MCF 10A (cell line): ENCODE measurements around the gene PELI1. TPM values are rescaled to one million over a fixed set of nuclear protein-coding genes. Genes with fewer than 3 reads are reported as not detected.

Experiments
- BruUV-seq: library from RNA; stranded (reverse); fragments of 400-500 nt; replicated peaks from 2 replicates; lab custom pipeline; 2021; lab: Mats Ljungman, UMichigan
- CTCF ChIA-PET: fragments of 300-600 bp; sonication (Branson Sonifier 250); formaldehyde crosslinking; extraction: SDS; loops from one replicate; lab custom pipeline; 2021; ENCODE audit warnings: antibody characterized with exemption, inconsistent platforms; lab: Yijun Ruan, JAX
- POLR2A ChIA-PET: fragments of 300-600, 350-650 bp; sonication (Branson Sonifier 250); formaldehyde crosslinking; extraction: SDS; loops from one replicate; lab custom pipeline; 2020; ENCODE audit warnings: antibody characterized with exemption, inconsistent platforms; lab: Yijun Ruan, JAX
- DNase-seq: peaks from one replicate; pipeline ENCODE4 v3.0.0-alpha.2; 2018; ENCODE audit not compliant: unreplicated experiment
- H3K27ac Mint-ChIP-seq: one replicate; pipeline ENCODE4 v1.8.0; 2022; ENCODE audit warnings: mild to moderate bottlenecking, low read depth, mixed read lengths; ENCODE audit not compliant: unreplicated experiment
- H3K27me3 Mint-ChIP-seq: one replicate; pipeline ENCODE4 v1.8.0; 2022; ENCODE audit warnings: mixed read lengths; ENCODE audit not compliant: insufficient read depth, unreplicated experiment
- H3K36me3 Mint-ChIP-seq: one replicate; pipeline ENCODE4 v1.8.0; 2022; ENCODE audit warnings: mild to moderate bottlenecking, moderate library complexity, mixed read lengths; ENCODE audit not compliant: insufficient read depth, unreplicated experiment
- H3K4me1 Mint-ChIP-seq: one replicate; pipeline ENCODE4 v1.8.0; 2022; ENCODE audit warnings: mixed read lengths; ENCODE audit not compliant: insufficient read depth, unreplicated experiment
- H3K4me3 Mint-ChIP-seq: one replicate; pipeline ENCODE4 v1.8.0; 2022; ENCODE audit warnings: mild to moderate bottlenecking, moderate library complexity, mixed read lengths; ENCODE audit not compliant: unreplicated experiment
- H3K9me3 Mint-ChIP-seq: one replicate; pipeline ENCODE4 v1.8.0; 2022; ENCODE audit warnings: mixed read lengths; ENCODE audit not compliant: unreplicated experiment
- intact Hi-C: fragments of 100-400 bp; cut with micrococcal nuclease; formaldehyde crosslinking; loops from 2 replicates; pipeline ENCODE4 v1.14.1; 2022
- total RNA-seq: library from RNA; stranded (reverse); gene quantifications from 2 replicates; pipeline ENCODE4 v1.2.3, GENCODE V29; 2022
- TF ChIP-seq, protein P1 (sequence below): fragments of 200-600 bp; IDR thresholded peaks from one replicate; pipeline ENCODE4 v1.8.0; 2022; ENCODE audit warnings: antibody characterized with exemption, mild to moderate bottlenecking; ENCODE audit not compliant: unreplicated experiment

Gene PELI1
- total RNA-seq, 1 experiment from 2014 or later, result 16.3 TPM

DNA sequence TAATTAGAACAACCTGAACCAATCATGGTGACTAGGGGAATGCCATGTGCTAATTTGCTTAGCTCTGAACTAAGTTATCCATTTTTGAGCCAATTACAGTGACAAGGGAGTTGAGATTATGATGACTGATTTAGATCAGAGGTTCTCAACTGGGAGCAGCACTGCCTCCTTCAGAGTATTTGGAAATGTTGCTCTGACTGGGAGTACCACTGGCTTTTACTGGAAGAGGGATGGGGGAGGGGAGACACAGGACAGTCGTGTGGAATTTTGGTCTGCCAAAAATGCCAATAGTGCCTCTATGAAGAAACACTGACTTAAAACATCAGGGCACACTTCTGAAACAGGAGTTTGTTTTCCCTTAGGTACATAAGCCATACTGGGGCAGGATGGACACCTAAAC lies 76.9 kb downstream of the PELI1 start:
- no peaks in the 10 kb centered on the region for H3K9me3 Mint-ChIP-seq
- ChIA-PET CTCF (no interaction called here), POLR2A (interaction anchor here (0.5 kb wide), 1 partner anchor 63 kb away, joined by 3 read pairs; no protein-coding TSS in a partner anchor)
- no TSS peak for BruUV-seq
- intact Hi-C loops, result loop anchor here (10.0 kb wide), 1 partner anchor 47 kb away; no protein-coding TSS in a partner anchor
- H3K27ac Mint-ChIP-seq, result no peak overlapping the region
- H3K4me3 Mint-ChIP-seq, result no peak overlapping the region
- H3K27me3 Mint-ChIP-seq, result no peaks in the 10 kb centered on the region
- TF ChIP-seq, protein P1, sequence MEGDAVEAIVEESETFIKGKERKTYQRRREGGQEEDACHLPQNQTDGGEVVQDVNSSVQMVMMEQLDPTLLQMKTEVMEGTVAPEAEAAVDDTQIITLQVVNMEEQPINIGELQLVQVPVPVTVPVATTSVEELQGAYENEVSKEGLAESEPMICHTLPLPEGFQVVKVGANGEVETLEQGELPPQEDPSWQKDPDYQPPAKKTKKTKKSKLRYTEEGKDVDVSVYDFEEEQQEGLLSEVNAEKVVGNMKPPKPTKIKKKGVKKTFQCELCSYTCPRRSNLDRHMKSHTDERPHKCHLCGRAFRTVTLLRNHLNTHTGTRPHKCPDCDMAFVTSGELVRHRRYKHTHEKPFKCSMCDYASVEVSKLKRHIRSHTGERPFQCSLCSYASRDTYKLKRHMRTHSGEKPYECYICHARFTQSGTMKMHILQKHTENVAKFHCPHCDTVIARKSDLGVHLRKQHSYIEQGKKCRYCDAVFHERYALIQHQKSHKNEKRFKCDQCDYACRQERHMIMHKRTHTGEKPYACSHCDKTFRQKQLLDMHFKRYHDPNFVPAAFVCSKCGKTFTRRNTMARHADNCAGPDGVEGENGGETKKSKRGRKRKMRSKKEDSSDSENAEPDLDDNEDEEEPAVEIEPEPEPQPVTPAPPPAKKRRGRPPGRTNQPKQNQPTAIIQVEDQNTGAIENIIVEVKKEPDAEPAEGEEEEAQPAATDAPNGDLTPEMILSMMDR, result no peak
- no peak for DNase-seq
- peaks cover 30% of the 10 kb centered on the region for H3K4me1 Mint-ChIP-seq
- H3K36me3 Mint-ChIP-seq, result no peaks in the 10 kb centered on the region

DNA sequence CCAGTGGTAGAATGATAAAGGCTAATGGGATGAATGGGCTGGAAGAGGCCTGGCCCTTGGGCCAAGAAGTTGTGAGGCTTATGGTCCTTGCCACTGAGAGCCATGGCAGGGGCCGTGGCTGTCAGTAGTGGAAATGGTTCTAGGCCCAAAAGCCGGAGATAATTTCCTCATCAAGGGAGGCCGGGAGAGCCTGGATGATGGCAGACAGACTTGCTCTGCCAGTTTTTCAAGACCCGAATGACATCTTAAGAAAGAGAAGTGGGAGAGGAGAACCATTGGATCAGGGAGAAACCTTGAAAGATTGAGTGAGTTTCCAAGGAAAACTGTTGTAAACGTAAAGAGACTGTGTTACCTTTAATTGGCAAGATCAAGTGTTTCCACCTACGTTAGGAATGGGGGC lies 78.7 kb downstream of the PELI1 start:
- ChIA-PET CTCF (interaction anchor here (0.8 kb wide), 1 partner anchor 17 kb away, joined by 4 read pairs; no protein-coding TSS in a partner anchor), POLR2A (interaction anchor here (1.7 kb wide), 1 partner anchor 78 kb away, joined by 7 read pairs; no protein-coding TSS in a partner anchor)
- no TSS peak for BruUV-seq
- Mint-ChIP-seq H3K27me3 (no peaks in the 10 kb centered on the region), H3K4me3 (no peak overlapping the region), H3K36me3 (no peaks in the 10 kb centered on the region), H3K4me1 (peaks cover 38% of the 10 kb centered on the region), H3K9me3 (no peaks in the 10 kb centered on the region), H3K27ac (peak overlapping the region; percentile 92)
- DNase-seq, result no peak
- TF ChIP-seq, protein P1, result no peak
- intact Hi-C loops, result loop anchor here (10.0 kb wide), 1 partner anchor 49 kb away; no protein-coding TSS in a partner anchor

DNA sequence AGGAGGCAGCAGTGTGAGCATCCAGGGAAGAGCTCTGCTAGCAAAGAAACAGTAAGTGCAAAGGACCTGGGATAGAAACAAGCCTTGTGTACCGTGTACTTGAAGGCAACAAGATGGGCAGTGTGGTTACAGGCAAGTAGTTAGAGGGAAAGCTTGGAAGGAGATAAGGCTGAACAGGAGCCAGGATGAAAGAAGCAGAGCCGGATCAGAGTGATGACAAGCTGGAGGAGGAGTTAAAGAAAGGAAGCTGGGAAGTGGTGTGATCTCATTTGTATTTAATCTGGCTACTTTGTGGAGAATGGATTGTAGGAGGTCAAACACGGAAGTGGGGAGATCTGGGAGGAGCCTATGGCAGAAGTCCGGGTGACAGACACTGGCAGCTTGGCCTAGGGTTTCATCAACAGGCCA lies 80.3 kb downstream of the PELI1 start:
- Mint-ChIP-seq H3K9me3 (no peaks in the 10 kb centered on the region), H3K27me3 (no peaks in the 10 kb centered on the region), H3K27ac (peak overlapping the region; percentile 33), H3K4me3 (no peak overlapping the region), H3K36me3 (no peaks in the 10 kb centered on the region), H3K4me1 (peaks cover 38% of the 10 kb centered on the region)
- TF ChIP-seq, protein P1, result no peak
- CTCF ChIA-PET, result interaction anchor here (0.6 to 1.6 kb wide), 3 partner anchors 14 to 248 kb away, joined by 3 to 4 read pairs (median 4); no protein-coding TSS in a partner anchor
- DNase-seq, result no peak
- BruUV-seq, result no TSS peak
- intact Hi-C loops, result loop anchor here (5.0 to 10.0 kb wide), 2 partner anchors 51 to 78 kb away; partner anchors contain the start of gene PELI1
- POLR2A ChIA-PET, result interaction anchor here (0.6 to 1.8 kb wide), 11 partner anchors 14 to 248 kb away, joined by 3 to 7 read pairs (median 4); no protein-coding TSS in a partner anchor

DNA sequence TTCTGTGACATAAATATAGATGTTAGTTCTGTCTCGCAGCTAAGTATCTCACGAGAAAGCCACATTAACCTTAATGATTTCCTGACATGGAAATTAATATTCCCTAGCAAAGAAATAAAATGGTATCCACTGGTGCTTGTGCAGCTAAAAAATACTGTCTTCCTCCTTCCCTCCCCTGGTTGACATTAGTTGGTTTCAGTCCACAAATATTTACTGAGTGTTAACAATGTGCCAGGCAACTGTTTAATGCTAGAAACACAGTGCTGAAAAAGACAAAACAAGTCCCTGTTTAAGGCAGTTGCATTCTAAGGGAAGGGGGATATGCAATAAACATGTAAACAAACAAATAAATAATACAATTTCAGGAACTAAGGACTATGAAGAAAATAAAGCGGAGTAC lies 80.8 kb downstream of the PELI1 start:
- no peak for DNase-seq
- Mint-ChIP-seq H3K4me3 (no peak overlapping the region), H3K9me3 (no peaks in the 10 kb centered on the region), H3K4me1 (peaks cover 38% of the 10 kb centered on the region), H3K27me3 (no peaks in the 10 kb centered on the region), H3K27ac (peak overlapping the region; percentile 33), H3K36me3 (no peaks in the 10 kb centered on the region)
- CTCF ChIA-PET, result interaction anchor here (0.6 to 1.6 kb wide), 4 partner anchors 13 to 249 kb away, joined by 3 to 4 read pairs (median 4); no protein-coding TSS in a partner anchor
- POLR2A ChIA-PET, result interaction anchor here (0.6 to 1.8 kb wide), 12 partner anchors 14 to 261 kb away, joined by 3 to 6 read pairs (median 4); no protein-coding TSS in a partner anchor
- no TSS peak for BruUV-seq
- TF ChIP-seq, protein P1, result no peak
- intact Hi-C loops, result loop anchor here (5.0 to 10.0 kb wide), 2 partner anchors 51 to 79 kb away; partner anchors contain the start of gene PELI1
